ENCODE results near the gene LRP2BP. TPM values are rescaled to one million over a fixed set of nuclear protein-coding genes. Genes with fewer than 3 reads are reported as not detected.

LRP2BP gene
- total and polyA plus RNA-seq, 2 experiments from 2014 or later = 0.28 to 1.7 TPM

- no peak for DNase-seq (ENCODE audit: low spot score)
- no peaks in the 10 kb centered on the region for H3K36me3 ChIP-seq (ENCODE audit: insufficient read depth)
- no peak overlapping the region for H3K4me2 ChIP-seq
- H4K20me1 ChIP-seq (replicated peaks; ENCODE audit: insufficient read depth) = no peaks in the 10 kb centered on the region
- H3K27me3 ChIP-seq (ENCODE audit: insufficient read depth) = no peaks in the 10 kb centered on the region
- H3K27ac Mint-ChIP-seq = no peak overlapping the region
- no peaks in the 10 kb centered on the region for H3K9me3 Mint-ChIP-seq
- no peak overlapping the region for H3K4me3 Mint-ChIP-seq
- ATAC-seq = no peak
- no peaks in the 10 kb centered on the region for H3K9me2 ChIP-seq (ENCODE audit: insufficient read depth)
- no peaks in the 10 kb centered on the region for H3K27me3 Mint-ChIP-seq (ENCODE audit: insufficient read depth, low read depth, poor library complexity)
- peaks cover 3% of the 10 kb centered on the region; the same call in 1 of the 3 replicates for H3K36me3 Mint-ChIP-seq (ENCODE audit: low read depth)
- TF ChIP-seq EZH2 (IDR thresholded peaks at IDR 0.05; ENCODE audit: low read depth, unreplicated experiment) (no peak), POLR2AphosphoS5 (IDR thresholded peaks at IDR 0.05; ENCODE audit: low read depth) (no peak), CREB1 (CRISPR knock-in tag; IDR thresholded peaks at IDR 0.05; ENCODE audit: low read depth) (no peak), STAT1 (IDR thresholded peaks at IDR 0.05; ENCODE audit: unreplicated experiment) (no peak), NANOG (IDR thresholded peaks at IDR 0.05; ENCODE audit: borderline replicate concordance) (no peak), ZNF331 (CRISPR knock-in tag; IDR thresholded peaks at IDR 0.05; ENCODE audit: low read depth) (no peak), JUNB (IDR thresholded peaks at IDR 0.05; ENCODE audit: unreplicated experiment) (no peak), EZH2phosphoT487 (IDR thresholded peaks at IDR 0.05; ENCODE audit: unreplicated experiment) (no peak)
- TF ChIP-seq, protein P1, sequence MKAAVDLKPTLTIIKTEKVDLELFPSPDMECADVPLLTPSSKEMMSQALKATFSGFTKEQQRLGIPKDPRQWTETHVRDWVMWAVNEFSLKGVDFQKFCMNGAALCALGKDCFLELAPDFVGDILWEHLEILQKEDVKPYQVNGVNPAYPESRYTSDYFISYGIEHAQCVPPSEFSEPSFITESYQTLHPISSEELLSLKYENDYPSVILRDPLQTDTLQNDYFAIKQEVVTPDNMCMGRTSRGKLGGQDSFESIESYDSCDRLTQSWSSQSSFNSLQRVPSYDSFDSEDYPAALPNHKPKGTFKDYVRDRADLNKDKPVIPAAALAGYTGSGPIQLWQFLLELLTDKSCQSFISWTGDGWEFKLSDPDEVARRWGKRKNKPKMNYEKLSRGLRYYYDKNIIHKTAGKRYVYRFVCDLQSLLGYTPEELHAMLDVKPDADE (IDR thresholded peaks at IDR 0.05) = no peak
- TF ChIP-seq, protein P2, sequence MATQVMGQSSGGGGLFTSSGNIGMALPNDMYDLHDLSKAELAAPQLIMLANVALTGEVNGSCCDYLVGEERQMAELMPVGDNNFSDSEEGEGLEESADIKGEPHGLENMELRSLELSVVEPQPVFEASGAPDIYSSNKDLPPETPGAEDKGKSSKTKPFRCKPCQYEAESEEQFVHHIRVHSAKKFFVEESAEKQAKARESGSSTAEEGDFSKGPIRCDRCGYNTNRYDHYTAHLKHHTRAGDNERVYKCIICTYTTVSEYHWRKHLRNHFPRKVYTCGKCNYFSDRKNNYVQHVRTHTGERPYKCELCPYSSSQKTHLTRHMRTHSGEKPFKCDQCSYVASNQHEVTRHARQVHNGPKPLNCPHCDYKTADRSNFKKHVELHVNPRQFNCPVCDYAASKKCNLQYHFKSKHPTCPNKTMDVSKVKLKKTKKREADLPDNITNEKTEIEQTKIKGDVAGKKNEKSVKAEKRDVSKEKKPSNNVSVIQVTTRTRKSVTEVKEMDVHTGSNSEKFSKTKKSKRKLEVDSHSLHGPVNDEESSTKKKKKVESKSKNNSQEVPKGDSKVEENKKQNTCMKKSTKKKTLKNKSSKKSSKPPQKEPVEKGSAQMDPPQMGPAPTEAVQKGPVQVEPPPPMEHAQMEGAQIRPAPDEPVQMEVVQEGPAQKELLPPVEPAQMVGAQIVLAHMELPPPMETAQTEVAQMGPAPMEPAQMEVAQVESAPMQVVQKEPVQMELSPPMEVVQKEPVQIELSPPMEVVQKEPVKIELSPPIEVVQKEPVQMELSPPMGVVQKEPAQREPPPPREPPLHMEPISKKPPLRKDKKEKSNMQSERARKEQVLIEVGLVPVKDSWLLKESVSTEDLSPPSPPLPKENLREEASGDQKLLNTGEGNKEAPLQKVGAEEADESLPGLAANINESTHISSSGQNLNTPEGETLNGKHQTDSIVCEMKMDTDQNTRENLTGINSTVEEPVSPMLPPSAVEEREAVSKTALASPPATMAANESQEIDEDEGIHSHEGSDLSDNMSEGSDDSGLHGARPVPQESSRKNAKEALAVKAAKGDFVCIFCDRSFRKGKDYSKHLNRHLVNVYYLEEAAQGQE (IDR thresholded peaks at IDR 0.05; ENCODE audit: unreplicated experiment) = no peak
- TF ChIP-seq, protein P3, sequence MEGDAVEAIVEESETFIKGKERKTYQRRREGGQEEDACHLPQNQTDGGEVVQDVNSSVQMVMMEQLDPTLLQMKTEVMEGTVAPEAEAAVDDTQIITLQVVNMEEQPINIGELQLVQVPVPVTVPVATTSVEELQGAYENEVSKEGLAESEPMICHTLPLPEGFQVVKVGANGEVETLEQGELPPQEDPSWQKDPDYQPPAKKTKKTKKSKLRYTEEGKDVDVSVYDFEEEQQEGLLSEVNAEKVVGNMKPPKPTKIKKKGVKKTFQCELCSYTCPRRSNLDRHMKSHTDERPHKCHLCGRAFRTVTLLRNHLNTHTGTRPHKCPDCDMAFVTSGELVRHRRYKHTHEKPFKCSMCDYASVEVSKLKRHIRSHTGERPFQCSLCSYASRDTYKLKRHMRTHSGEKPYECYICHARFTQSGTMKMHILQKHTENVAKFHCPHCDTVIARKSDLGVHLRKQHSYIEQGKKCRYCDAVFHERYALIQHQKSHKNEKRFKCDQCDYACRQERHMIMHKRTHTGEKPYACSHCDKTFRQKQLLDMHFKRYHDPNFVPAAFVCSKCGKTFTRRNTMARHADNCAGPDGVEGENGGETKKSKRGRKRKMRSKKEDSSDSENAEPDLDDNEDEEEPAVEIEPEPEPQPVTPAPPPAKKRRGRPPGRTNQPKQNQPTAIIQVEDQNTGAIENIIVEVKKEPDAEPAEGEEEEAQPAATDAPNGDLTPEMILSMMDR (conservative IDR thresholded peaks at IDR 0.05; ENCODE audit: low read depth in 2 of 2) = no peak
- H3K4me1 ChIP-seq (ENCODE audit: insufficient read depth) = peaks cover 6% of the 10 kb centered on the region; the same call in 1 of the 2 replicates
- H3K79me2 ChIP-seq (replicated peaks; ENCODE audit: insufficient read depth) = no peaks in the 10 kb centered on the region
- H3K4me3 ChIP-seq = no peak overlapping the region
- no peaks in the 10 kb centered on the region for H3F3A ChIP-seq (replicated peaks; ENCODE audit: low read depth)
- no peak overlapping the region for H3K27ac ChIP-seq (ENCODE audit: low read depth)
- H2AFZ ChIP-seq = no peak overlapping the region
- peaks cover 19% of the 10 kb centered on the region for H3K4me1 Mint-ChIP-seq
Measured at GRCh38 chr4:185364886-185365285, 30.8 kb downstream of the LRP2BP start.
